Astrocyte (in vitro differentiated cells and primary cell): ENCODE results near the gene DBF4B. TPM values are rescaled to one million over a fixed set of nuclear protein-coding genes. Genes with fewer than 3 reads are reported as not detected.
A peak's percentile ranks its signal among the peaks of the same experiment; 100 is the strongest.
"Not testable (repeated sequence)": the region's sequence is repeated elsewhere in the genome, so short reads cannot be mapped to it uniquely, and the experiment has no call there.

ENCODE experiments used
- DNase-seq: peaks from one replicate; pipeline ENCODE4 v3.0.0-alpha.2; 2010; ENCODE audit warnings: low read depth
- FAIRE-seq: peaks from 2 replicates; lab custom pipeline; 2011; peaks lifted over from hg19 to GRCh38; lab: Jason Lieb, UNC
- H2AFZ ChIP-seq: 2 replicates; pipeline ENCODE4 v1.6.0; 2012; ENCODE audit warnings: low read depth, low read length, inconsistent platforms
- H3K27ac ChIP-seq: 2 replicates; pipeline ENCODE4 v1.5.1; 2011; ENCODE audit warnings: low read depth, low read length, inconsistent platforms
- H3K27me3 ChIP-seq: 2 replicates; pipeline ENCODE4 v1.6.0; 2011; ENCODE audit warnings: low read length, inconsistent platforms; ENCODE audit not compliant: insufficient read depth
- H3K36me3 ChIP-seq: 2 replicates; pipeline ENCODE4 v1.5.1; 2011; ENCODE audit warnings: low read length, inconsistent platforms; ENCODE audit not compliant: insufficient read depth
- H3K4me1 ChIP-seq: 2 replicates; pipeline ENCODE4 v1.5.1; 2011; ENCODE audit warnings: low read length, inconsistent platforms; ENCODE audit not compliant: insufficient read depth
- H3K4me2 ChIP-seq: 2 replicates; pipeline ENCODE4 v1.6.0; 2012; ENCODE audit warnings: low read length, inconsistent platforms
- H3K4me3 ChIP-seq: 2 replicates; pipeline ENCODE4 v1.5.1; 2011; ENCODE audit warnings: low read depth, mild to moderate bottlenecking, low read length, inconsistent platforms; ENCODE audit not compliant: insufficient read depth
- H3K79me2 ChIP-seq: 2 replicates; pipeline ENCODE4 v1.6.0; 2012; ENCODE audit warnings: mild to moderate bottlenecking, low read length, inconsistent platforms; ENCODE audit not compliant: insufficient read depth
- H3K9ac ChIP-seq: 2 replicates; pipeline ENCODE4 v1.6.0; 2012; ENCODE audit warnings: mild to moderate bottlenecking, low read length, inconsistent platforms
- H3K9me3 ChIP-seq: 2 replicates; pipeline ENCODE4 v1.5.1; 2012; ENCODE audit warnings: low read depth, mild to moderate bottlenecking, low read length, inconsistent platforms; ENCODE audit not compliant: insufficient read depth
- H4K20me1 ChIP-seq: 2 replicates; pipeline ENCODE4 v1.6.0; 2012; ENCODE audit warnings: low read length, inconsistent platforms; ENCODE audit not compliant: insufficient read depth
- H3K27ac Mint-ChIP-seq: one replicate; pipeline ENCODE4 v1.8.0; 2021; ENCODE audit warnings: mild to moderate bottlenecking, mixed read lengths; ENCODE audit not compliant: unreplicated experiment
- H3K27me3 Mint-ChIP-seq: one replicate; pipeline ENCODE4 v1.8.0; 2021; ENCODE audit warnings: low read depth, mixed read lengths; ENCODE audit not compliant: unreplicated experiment
- H3K36me3 Mint-ChIP-seq: one replicate; pipeline ENCODE4 v1.8.0; 2021; ENCODE audit warnings: low read depth, mixed read lengths; ENCODE audit not compliant: unreplicated experiment
- H3K4me1 Mint-ChIP-seq: one replicate; pipeline ENCODE4 v1.8.0; 2021; ENCODE audit warnings: low read depth, mixed read lengths; ENCODE audit not compliant: unreplicated experiment
- H3K4me3 Mint-ChIP-seq: one replicate; pipeline ENCODE4 v1.8.0; 2021; ENCODE audit warnings: mild to moderate bottlenecking, moderate library complexity, mixed read lengths; ENCODE audit not compliant: unreplicated experiment
- H3K9me3 Mint-ChIP-seq: one replicate; pipeline ENCODE4 v1.8.0; 2021; ENCODE audit warnings: mild to moderate bottlenecking, mixed read lengths; ENCODE audit not compliant: unreplicated experiment
- CTCF ChIP-seq: IDR thresholded peaks from 2 replicates; pipeline ENCODE4 v1.5.1; 2011; ENCODE audit warnings: low read depth, mild to moderate bottlenecking, inconsistent platforms, low read length, moderate library complexity; ENCODE audit not compliant: insufficient read depth
- EZH2 ChIP-seq: IDR thresholded peaks from 2 replicates; pipeline ENCODE4 v1.6.1; 2012; ENCODE audit warnings: mild to moderate bottlenecking, low read length, inconsistent platforms; ENCODE audit not compliant: insufficient read depth
- total RNA-seq: library from RNA; stranded (reverse); gene quantifications from 2 replicates; pipeline ENCODE4 v1.2.1, GENCODE V29; 2021

Gene DBF4B
- total RNA-seq, 1 donor from 2014 or later, result 9.5 TPM

- no peak overlapping the region for H3K4me3 Mint-ChIP-seq
- Histone ChIP-seq H3K27me3 (no peaks in the 10 kb centered on the region), H3K9me3 (no peaks in the 10 kb centered on the region), H4K20me1 (no peaks in the 10 kb centered on the region), H3K4me3 (no peak overlapping the region), H3K27ac (no peak overlapping the region), H3K9ac (no peak overlapping the region), H3K79me2 (no peaks in the 10 kb centered on the region), H3K4me2 (no peak overlapping the region), H2AFZ (no peak overlapping the region), H3K4me1 (no peaks in the 10 kb centered on the region), H3K36me3 (no peaks in the 10 kb centered on the region)
- H3K27me3 Mint-ChIP-seq, result no peaks in the 10 kb centered on the region
- H3K4me1 Mint-ChIP-seq, result no peaks in the 10 kb centered on the region
- no peak for FAIRE-seq
- TF ChIP-seq CTCF (no peak), EZH2 (no peak)
- no peaks in the 10 kb centered on the region for H3K36me3 Mint-ChIP-seq
- no peak for DNase-seq
- H3K9me3 Mint-ChIP-seq, result no peaks in the 10 kb centered on the region
- H3K27ac Mint-ChIP-seq, result no peak overlapping the region
These were observed 34.6 kb upstream of the DBF4B start for GRCh38 chr17:44673893-44674292.

- Mint-ChIP-seq H3K4me1 (no peaks in the 10 kb centered on the region), H3K9me3 (no peaks in the 10 kb centered on the region), H3K36me3 (peaks cover 5% of the 10 kb centered on the region), H3K4me3 (no peak overlapping the region), H3K27me3 (no peaks in the 10 kb centered on the region), H3K27ac (no peak overlapping the region)
- Histone ChIP-seq H3K79me2 (peaks cover 3% of the 10 kb centered on the region), H3K9me3 (no peaks in the 10 kb centered on the region), H2AFZ (no peak overlapping the region), H3K27me3 (no peaks in the 10 kb centered on the region), H3K27ac (peak overlapping the region; percentile 6), H3K4me3 (no peak overlapping the region), H3K4me2 (no peak overlapping the region), H3K9ac (no peak overlapping the region), H3K36me3 (peaks cover 9% of the 10 kb centered on the region), H3K4me1 (no peaks in the 10 kb centered on the region), H4K20me1 (no peaks in the 10 kb centered on the region)
- TF ChIP-seq EZH2 (no peak), CTCF (no peak)
- no peak for DNase-seq
- FAIRE-seq, result no peak
These were observed 31.3 kb upstream of the DBF4B start for GRCh38 chr17:44677136-44677535.

- Histone ChIP-seq H3K79me2 (peaks cover 34% of the 10 kb centered on the region), H3K36me3 (peaks cover 16% of the 10 kb centered on the region)
- not testable (repeated sequence) for H3K4me2 ChIP-seq, H3K9me3 Mint-ChIP-seq, H3K4me1 Mint-ChIP-seq, H3K4me3 Mint-ChIP-seq, H3K4me3 ChIP-seq, H3K27ac ChIP-seq, DNase-seq, H3K9ac ChIP-seq, H3K4me1 ChIP-seq, FAIRE-seq, H3K36me3 Mint-ChIP-seq, H4K20me1 ChIP-seq, H3K27me3 ChIP-seq, H3K27me3 Mint-ChIP-seq, H3K9me3 ChIP-seq, H3K27ac Mint-ChIP-seq, H2AFZ ChIP-seq
These were observed 25.2 kb upstream of the DBF4B start for GRCh38 chr17:44683303-44683702.
